Activated T-cell treated with anti-CD3 and anti-CD28 coated beads, Interleukin-2, amount 50 U/mL, for 72 hours (primary cell): ENCODE results near the gene PCBP4. TPM values are rescaled to one million over a fixed set of nuclear protein-coding genes. Genes with fewer than 3 reads are reported as not detected.
"Not testable (repeated sequence)": the region's sequence is repeated elsewhere in the genome, so short reads cannot be mapped to it uniquely, and the experiment has no call there.

ENCODE experiments used
- ATAC-seq, 2 donors: fragments of 150-1000 bp; cut with Tn5 transposase; replicated peaks in 1 of 2; 2 replicates each; pipeline ENCODE4 v1.10.0; 2021; ENCODE audit warnings: moderate library complexity in 2 of 2, mild to moderate bottlenecking in 1 of 2
- DNase-seq, 2 donors: peaks; one replicate each; pipeline ENCODE4 v3.0.0; 2021 to 2022; ENCODE audit warnings: mixed read lengths in 1 of 2
- H3K27ac Mint-ChIP-seq: one replicate; pipeline ENCODE4 v1.8.0; 2022; ENCODE audit warnings: mild to moderate bottlenecking, moderate library complexity, mixed read lengths
- H3K27me3 Mint-ChIP-seq: one replicate; pipeline ENCODE4 v1.8.0; 2022; ENCODE audit warnings: low read depth, mixed read lengths
- H3K36me3 Mint-ChIP-seq, 2 donors: one replicate each; pipeline ENCODE4 v1.8.0; 2022; ENCODE audit warnings: mixed read lengths in 2 of 2, mild to moderate bottlenecking in 1 of 2; ENCODE audit not compliant: insufficient read depth in 2 of 2
- H3K4me1 Mint-ChIP-seq: one replicate; pipeline ENCODE4 v1.8.0; 2022; ENCODE audit warnings: low read depth, mixed read lengths
- H3K4me3 Mint-ChIP-seq, 2 donors: one replicate each; pipeline ENCODE4 v1.8.0; 2022; ENCODE audit warnings: mild to moderate bottlenecking in 2 of 2, mixed read lengths in 2 of 2, moderate library complexity in 2 of 2
- H3K9me3 Mint-ChIP-seq, 2 donors: one replicate each; pipeline ENCODE4 v1.8.0; 2022; ENCODE audit warnings: mixed read lengths in 2 of 2
- total RNA-seq, 2 donors: library from RNA; stranded (reverse); gene quantifications; one replicate each; pipeline ENCODE4 v1.2.3, GENCODE V29; 2022

The PCBP4 gene
- total RNA-seq, 2 donors from 2014 or later, result 23.3 to 27.4 TPM

GRCh38 chr3:52002748-52003147 lies 35.5 kb upstream of the PCBP4 start:
- H3K27me3 Mint-ChIP-seq, result peaks cover 5% of the 10 kb centered on the region
- no peak for DNase-seq
- no peak for ATAC-seq
- H3K27ac Mint-ChIP-seq, result no peak overlapping the region
- no peak overlapping the region for H3K4me3 Mint-ChIP-seq
- H3K9me3 Mint-ChIP-seq, result no peaks in the 10 kb centered on the region
- H3K4me1 Mint-ChIP-seq, result peaks cover 8% of the 10 kb centered on the region
- no peaks in the 10 kb centered on the region for H3K36me3 Mint-ChIP-seq

DNA sequence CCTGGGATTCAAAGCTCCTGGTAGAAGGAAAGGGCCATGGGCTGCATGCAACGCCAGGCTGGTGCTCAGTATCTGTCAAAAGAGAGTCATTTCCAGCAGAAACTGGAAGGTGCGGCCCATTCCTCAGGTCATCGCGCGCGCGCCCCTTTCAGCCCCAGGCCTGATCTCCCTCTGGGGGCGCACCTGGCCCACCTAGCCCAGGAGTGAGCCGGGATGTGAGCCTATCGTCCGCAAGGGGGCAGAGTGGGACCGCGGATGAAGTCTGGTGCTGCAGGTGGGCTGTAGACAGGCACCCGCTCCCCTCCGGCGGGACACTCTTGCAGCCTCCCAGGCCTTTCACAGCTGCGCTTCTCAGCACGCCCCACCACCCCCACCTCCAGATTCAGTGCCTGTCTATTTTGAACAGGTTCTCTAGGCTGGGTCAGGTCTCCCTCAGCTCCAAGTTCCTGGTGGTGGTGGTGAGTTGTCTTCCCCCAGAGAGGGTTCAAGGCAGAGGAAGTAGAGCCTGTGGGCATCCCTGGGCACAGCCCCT lies 34.3 kb upstream of the PCBP4 start:
- no peaks in the 10 kb centered on the region for H3K9me3 Mint-ChIP-seq
- H3K4me1 Mint-ChIP-seq, result peaks cover 8% of the 10 kb centered on the region
- H3K27ac Mint-ChIP-seq, result no peak overlapping the region
- DNase-seq (peak; percentile 88 to 90), ATAC-seq (peak; percentile 98 to 99)
- H3K36me3 Mint-ChIP-seq, result no peaks in the 10 kb centered on the region
- H3K4me3 Mint-ChIP-seq, result no peak overlapping the region
- H3K27me3 Mint-ChIP-seq, result peaks cover 6% of the 10 kb centered on the region

GRCh38 chr3:51999846-52000245 lies 32.6 kb upstream of the PCBP4 start:
- no peak overlapping the region for H3K4me3 Mint-ChIP-seq
- no peak for DNase-seq
- no peak for ATAC-seq
- H3K9me3 Mint-ChIP-seq, result no peaks in the 10 kb centered on the region
- H3K27ac Mint-ChIP-seq, result peak overlapping the region; percentile 72
- H3K36me3 Mint-ChIP-seq, result peaks cover 8 to 9% of the 10 kb centered on the region in 2 donors
- H3K27me3 Mint-ChIP-seq, result peaks cover 6% of the 10 kb centered on the region
- peaks cover 6% of the 10 kb centered on the region for H3K4me1 Mint-ChIP-seq

DNA sequence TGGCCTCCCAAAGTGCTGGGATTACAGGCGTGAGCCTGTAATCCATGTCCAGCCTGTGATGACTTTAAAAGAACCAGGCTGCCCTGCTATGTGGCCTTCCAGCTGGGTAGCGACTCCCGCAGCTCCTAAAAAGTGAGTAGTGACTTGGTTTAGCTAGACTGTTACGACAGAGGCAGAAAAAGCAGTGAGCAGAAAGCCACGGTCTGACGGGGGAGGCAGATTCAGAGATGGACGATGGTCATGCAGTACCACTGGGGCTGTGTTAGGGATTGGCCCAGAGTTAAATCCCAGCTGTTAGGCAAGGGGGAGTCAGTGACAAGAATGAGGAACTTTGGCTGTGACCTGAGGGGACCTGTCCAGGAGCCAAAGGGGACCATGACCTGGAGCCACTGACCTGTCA lies 31.5 kb upstream of the PCBP4 start:
- Mint-ChIP-seq H3K36me3 (peaks cover 16 to 17% of the 10 kb centered on the region in 2 donors), H3K4me1 (peaks cover 13% of the 10 kb centered on the region), H3K4me3 (no peak overlapping the region), H3K27ac (no peak overlapping the region), H3K27me3 (peaks cover 6% of the 10 kb centered on the region), H3K9me3 (no peaks in the 10 kb centered on the region)
- DNase-seq (no peak), ATAC-seq (no peak)

- H3K4me3 Mint-ChIP-seq, result no peak overlapping the region
- no peak for ATAC-seq
These were observed 30.8 kb upstream of the PCBP4 start for GRCh38 chr3:51997935-51998596.

DNA sequence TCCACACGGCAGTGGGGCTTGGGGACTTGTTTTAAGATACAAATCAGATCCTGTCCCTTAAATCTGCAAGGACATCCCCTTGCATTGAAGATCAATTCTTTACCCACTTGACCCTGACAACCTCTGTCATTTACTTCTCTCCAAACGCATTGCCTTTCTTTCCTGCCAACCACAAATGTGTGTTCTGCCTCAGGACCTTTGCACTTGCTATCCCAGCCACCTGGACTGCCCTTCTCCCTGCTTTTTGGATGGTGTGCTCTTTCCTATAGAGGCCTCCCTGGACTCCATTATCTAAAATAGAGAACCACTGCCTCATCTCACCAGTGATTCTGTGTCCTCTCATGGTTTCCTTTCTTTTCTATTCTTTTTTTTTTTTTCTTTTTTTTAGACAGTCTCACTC lies 29.9 kb upstream of the PCBP4 start:
- no peak overlapping the region for H3K27ac Mint-ChIP-seq
- peak overlapping the region; percentile 8 to 38 for H3K4me3 Mint-ChIP-seq
- H3K9me3 Mint-ChIP-seq, result no peaks in the 10 kb centered on the region
- DNase-seq (no peak), ATAC-seq (no peak)
- H3K4me1 Mint-ChIP-seq, result peaks cover 29% of the 10 kb centered on the region
- peaks cover 6% of the 10 kb centered on the region for H3K27me3 Mint-ChIP-seq
- H3K36me3 Mint-ChIP-seq, result peaks cover 16 to 20% of the 10 kb centered on the region in 2 donors

More at GRCh38 chr3:51997935-51998596, 30.8 kb upstream of the PCBP4 start:
- Mint-ChIP-seq H3K9me3 (no peaks in the 10 kb centered on the region), H3K4me1 (peaks cover 20% of the 10 kb centered on the region), H3K36me3 (peaks cover 16 to 20% of the 10 kb centered on the region in 2 donors), H3K27me3 (peaks cover 6% of the 10 kb centered on the region), H3K27ac (no peak overlapping the region)
- no peak for DNase-seq

DNA sequence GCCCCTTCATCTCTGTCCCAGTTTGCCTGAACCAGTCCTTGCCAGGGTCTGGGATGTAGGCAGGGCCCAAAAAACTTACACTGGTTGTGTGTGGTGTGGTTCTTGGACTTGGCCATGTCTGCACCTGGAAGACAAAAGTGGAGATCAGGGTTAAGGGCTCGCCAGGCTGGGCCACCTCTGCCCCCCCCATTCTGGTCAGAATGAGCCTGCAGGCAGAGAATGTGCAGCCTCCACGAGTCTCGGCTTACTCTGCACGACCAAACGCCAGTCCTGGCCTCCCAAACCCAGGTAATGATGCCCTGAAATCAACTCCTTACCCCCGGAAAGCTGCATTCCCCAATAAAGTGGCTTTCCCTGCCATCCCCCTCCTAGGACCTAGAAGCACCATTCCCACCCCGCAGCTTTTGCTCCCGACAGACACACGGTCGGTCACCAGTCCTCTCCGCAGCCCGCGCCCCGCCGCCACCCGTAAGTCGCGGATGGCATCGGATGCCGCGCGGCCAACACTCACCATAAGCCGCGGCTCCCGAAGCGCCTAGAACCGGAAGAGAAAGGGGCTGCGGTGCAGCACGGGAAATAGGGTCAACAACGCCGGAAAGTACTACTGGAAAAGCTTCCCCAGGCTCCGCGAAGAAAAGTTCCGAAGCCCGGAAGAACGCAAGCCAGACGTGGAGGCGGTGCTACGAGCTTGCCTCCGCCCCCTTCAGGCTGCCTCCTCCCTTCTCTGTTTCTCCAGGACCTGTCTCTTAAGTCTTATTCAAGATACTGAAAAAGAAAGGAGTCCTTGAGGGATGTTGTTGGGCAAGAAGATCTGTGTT lies 28.3 kb upstream of the PCBP4 start, which contains the start of gene RPL29:
Gene RPL29 (minus strand): TSS at position 550 of the 818 bp plus-strand sequence. CDS start 434 bp downstream, at position 116.
- Mint-ChIP-seq H3K27ac (peak within 1 kb of the TSS; percentile 98), H3K27me3 (peaks cover 6% of the 10 kb centered on the region), H3K9me3 (no peaks in the 10 kb centered on the region), H3K4me1 (peaks cover 37% of the 10 kb centered on the region), H3K4me3 (peak within 1 kb of the TSS; percentile 97 to 100), H3K36me3 (peaks cover 16 to 20% of the 10 kb centered on the region in 2 donors)
- peak; percentile 95 to 98 for ATAC-seq
- DNase-seq, result peak; percentile 92 to 93

GRCh38 chr3:51994530-51994929 lies 27.3 kb upstream of the PCBP4 start:
- Mint-ChIP-seq H3K9me3 (no peaks in the 10 kb centered on the region), H3K4me3 (peak overlapping the region; percentile 97 to 100), H3K36me3 (peaks cover 16 to 20% of the 10 kb centered on the region in 2 donors), H3K27me3 (peaks cover 6% of the 10 kb centered on the region), H3K4me1 (peaks cover 37% of the 10 kb centered on the region), H3K27ac (peak overlapping the region; percentile 98)
- ATAC-seq, result no peak
- no peak for DNase-seq

DNA sequence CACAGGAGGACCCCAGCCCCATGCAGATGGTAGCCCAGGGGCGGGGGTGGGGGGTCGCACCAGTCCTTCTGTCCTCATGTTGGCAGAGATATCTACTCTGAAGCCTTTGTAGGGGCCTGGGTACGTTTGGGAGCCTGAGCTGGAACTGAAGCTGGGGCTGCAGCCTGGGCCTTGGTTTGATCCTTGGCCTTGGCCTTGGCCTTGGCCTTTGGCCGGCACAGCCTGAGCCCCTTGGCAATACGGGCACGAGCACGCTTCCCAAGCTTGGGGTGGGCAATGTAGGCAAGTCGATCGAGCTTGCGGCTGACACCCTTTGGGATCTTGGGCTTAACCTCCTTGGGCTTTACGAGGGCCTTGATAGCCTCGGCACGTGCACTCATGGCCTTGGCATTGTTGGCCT lies 26.4 kb upstream of the PCBP4 start:
- Mint-ChIP-seq H3K36me3 (peaks cover 16 to 20% of the 10 kb centered on the region in 2 donors), H3K4me3 (peak overlapping the region; percentile 97 to 100), H3K4me1 (peaks cover 37% of the 10 kb centered on the region)
- ATAC-seq, DNase-seq, H3K27me3 Mint-ChIP-seq, H3K9me3 Mint-ChIP-seq, H3K27ac Mint-ChIP-seq: not testable (repeated sequence)

DNA sequence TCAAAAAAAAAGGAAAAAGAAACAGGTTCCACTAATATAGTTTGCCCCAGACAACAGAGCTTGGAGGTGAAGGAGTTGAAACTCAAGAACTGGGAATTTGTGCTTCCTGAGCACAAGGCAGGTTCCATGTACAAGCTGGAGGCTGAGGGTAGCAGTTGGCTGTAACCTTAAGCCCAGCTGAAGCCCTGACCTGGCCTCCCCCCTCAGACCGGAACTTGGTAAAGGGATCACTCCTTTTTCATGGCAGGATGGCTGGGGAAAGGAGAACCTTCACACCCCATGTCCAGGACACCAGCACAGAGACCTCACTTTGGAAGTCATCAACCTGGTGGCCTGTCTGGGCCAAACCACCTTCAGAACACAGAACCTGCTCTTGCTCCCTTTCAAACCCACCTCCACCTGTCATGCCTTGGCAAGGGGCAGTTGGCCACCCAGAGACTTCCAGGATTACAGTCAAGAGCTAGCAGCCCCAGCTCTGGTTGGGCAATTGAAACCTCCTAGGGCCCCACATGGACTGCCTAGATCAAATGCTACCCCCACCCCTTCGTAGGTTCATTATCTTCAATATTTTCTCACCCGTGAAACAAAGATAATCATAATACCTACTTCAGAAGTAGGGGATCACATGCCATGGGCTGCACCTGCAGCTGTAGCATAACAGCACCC lies 24.9 kb upstream of the PCBP4 start:
- H3K27ac Mint-ChIP-seq, result peak overlapping the region; percentile 75
- DNase-seq (no peak), ATAC-seq (no peak)
- peak overlapping the region; percentile 3 to 43 for H3K4me3 Mint-ChIP-seq
- H3K4me1 Mint-ChIP-seq, result peaks cover 37% of the 10 kb centered on the region
- H3K36me3 Mint-ChIP-seq, result peaks cover 16 to 20% of the 10 kb centered on the region in 2 donors
- no peaks in the 10 kb centered on the region for H3K27me3 Mint-ChIP-seq
- no peaks in the 10 kb centered on the region for H3K9me3 Mint-ChIP-seq

DNA sequence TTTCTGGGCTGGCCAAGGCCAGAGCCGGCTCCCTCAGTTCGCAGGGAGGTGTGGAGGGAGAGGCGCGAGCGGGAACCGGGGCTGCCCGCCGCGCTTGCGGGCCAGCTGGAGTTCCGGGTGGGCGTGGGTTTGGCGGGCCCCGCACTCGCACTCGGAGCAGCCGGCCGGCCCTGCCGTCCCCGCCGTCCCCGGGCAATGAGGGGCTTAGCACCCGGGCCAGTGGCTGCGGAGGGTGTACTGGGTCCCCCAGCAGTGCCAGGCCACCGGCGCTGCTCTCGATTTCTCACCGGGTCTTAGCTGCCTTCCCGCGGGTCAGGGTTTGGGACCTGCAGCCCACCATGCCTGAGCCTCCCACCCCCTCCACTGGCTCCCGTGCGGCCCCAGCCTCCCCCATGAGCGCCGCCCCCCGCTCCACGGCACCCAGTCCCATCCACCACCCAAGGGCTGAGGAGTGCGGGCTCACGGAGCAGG lies 23.3 kb upstream of the PCBP4 start:
- not testable (repeated sequence) for DNase-seq, ATAC-seq, H3K9me3 Mint-ChIP-seq, H3K27ac Mint-ChIP-seq, H3K4me3 Mint-ChIP-seq, H3K27me3 Mint-ChIP-seq
- Mint-ChIP-seq H3K36me3 (peaks cover 13 to 17% of the 10 kb centered on the region in 2 donors), H3K4me1 (peaks cover 33% of the 10 kb centered on the region)

DNA sequence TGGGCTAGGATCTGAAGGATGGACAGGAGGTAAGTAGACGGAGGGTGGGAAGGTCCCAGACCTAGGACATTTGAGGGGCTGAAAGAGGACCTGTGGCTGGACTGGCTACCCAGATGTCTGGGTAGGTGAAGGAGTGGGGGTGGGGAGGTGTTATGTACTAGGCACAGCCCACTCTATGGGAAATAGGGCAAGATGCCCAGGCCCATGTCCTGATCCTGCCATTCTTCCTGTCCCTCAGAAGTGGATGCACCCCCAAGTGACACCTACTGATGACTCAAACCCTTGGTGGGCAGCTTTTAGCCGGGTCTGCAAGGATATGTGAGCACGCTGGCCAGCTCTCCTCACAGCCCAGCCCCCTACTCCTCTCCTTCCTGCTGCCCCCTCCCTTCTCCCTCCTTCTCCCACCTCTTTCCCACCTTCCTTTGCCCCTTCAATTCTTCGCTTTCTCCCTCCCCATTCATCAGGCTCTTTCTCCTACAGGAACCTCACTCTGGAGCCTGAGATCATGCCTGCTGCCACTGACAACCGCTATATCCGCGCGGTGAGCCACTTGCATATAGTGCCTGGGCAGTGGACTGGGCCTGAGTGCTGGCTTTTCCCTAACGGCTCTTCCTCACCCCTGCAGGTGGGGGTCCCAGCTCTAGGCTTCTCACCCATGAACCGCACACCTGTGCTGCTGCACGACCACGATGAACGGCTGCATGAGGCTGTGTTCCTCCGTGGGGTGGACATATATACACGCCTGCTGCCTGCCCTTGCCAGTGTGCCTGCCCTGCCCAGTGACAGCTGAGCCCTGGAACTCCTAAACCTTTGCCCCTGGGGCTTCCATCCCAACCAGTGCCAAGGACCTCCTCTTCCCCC lies 21.3 kb upstream of the PCBP4 start:
- no peaks in the 10 kb centered on the region for H3K9me3 Mint-ChIP-seq
- H3K4me3 Mint-ChIP-seq, result no peak overlapping the region
- DNase-seq (no peak), ATAC-seq (peak in 1 of 2 donors; percentile 5)
- H3K36me3 Mint-ChIP-seq, result peaks cover 0 to 3% of the 10 kb centered on the region in 2 donors
- no peak overlapping the region for H3K27ac Mint-ChIP-seq
- no peaks in the 10 kb centered on the region for H3K27me3 Mint-ChIP-seq
- H3K4me1 Mint-ChIP-seq, result peaks cover 38% of the 10 kb centered on the region
